IMR-90 (cell line): ENCODE data around the gene SLC6A6. TPM values are rescaled to one million over a fixed set of nuclear protein-coding genes. Genes with fewer than 3 reads are reported as not detected.

ENCODE experiments used
- ATAC-seq: fragments of 200-7000 bp; cut with Tn5 transposase; 2 replicates; pipeline ENCODE4 v1.9.1; 2020; ENCODE audit warnings: low read depth, mild to moderate bottlenecking, moderate library complexity
- BruUV-seq: library from RNA; stranded (reverse); fragments of 400-500 nt; replicated peaks from 2 replicates; lab custom pipeline; 2021; lab: Mats Ljungman, UMichigan
- CTCF ChIA-PET: fragments of 300-600 bp; formaldehyde crosslinking; extraction: SDS; loops from one replicate; lab custom pipeline; 2021; ENCODE audit warnings: antibody characterized with exemption; lab: Yijun Ruan, JAX
- POLR2A ChIA-PET: fragments of 300-600 bp; sonication (Branson Sonifier 250); formaldehyde crosslinking; loops from one replicate; lab custom pipeline; 2022; ENCODE audit warnings: antibody characterized with exemption; ENCODE audit not compliant: unreplicated experiment; lab: Charles Lee
- DNase-seq: peaks from one replicate; pipeline ENCODE4 v3.0.0; 2013
- H2AFZ ChIP-seq: replicated peaks from 2 replicates; pipeline ENCODE3; 2013; ENCODE audit warnings: low read length, mild to moderate bottlenecking; ENCODE audit not compliant: poor library complexity
- H2AK5ac ChIP-seq: 2 replicates; pipeline ENCODE4 v1.6.1; 2013; ENCODE audit warnings: low read depth, low read length, inconsistent platforms
- H2AK9ac ChIP-seq: replicated peaks from 2 replicates; pipeline ENCODE3; 2013; ENCODE audit warnings: mild to moderate bottlenecking, low read depth, low read length, moderate library complexity; ENCODE audit not compliant: poor library complexity
- H2BK120ac ChIP-seq: 2 replicates; pipeline ENCODE4 v1.6.1; 2013; ENCODE audit warnings: low read depth, low read length, inconsistent platforms
- H2BK15ac ChIP-seq: 3 replicates; pipeline ENCODE4 v1.6.1; 2013; ENCODE audit warnings: low read depth, low read length, inconsistent platforms
- H2BK20ac ChIP-seq: 2 replicates; pipeline ENCODE4 v1.6.1; 2013; ENCODE audit warnings: low read depth, mild to moderate bottlenecking, inconsistent platforms, low read length, moderate library complexity
- H2BK5ac ChIP-seq: 2 replicates; pipeline ENCODE4 v1.6.1; 2013; ENCODE audit warnings: mild to moderate bottlenecking, low read depth, low read length, inconsistent platforms; ENCODE audit not compliant: poor library complexity, severe bottlenecking
- H3K14ac ChIP-seq: replicated peaks from 2 replicates; pipeline ENCODE4 v1.6.1; 2013; ENCODE audit warnings: low read depth, low read length, inconsistent platforms
- H3K18ac ChIP-seq: 2 replicates; pipeline ENCODE4 v1.6.1; 2013; ENCODE audit warnings: low read depth, low read length, control low read depth
- H3K23ac ChIP-seq: 2 replicates; pipeline ENCODE4 v1.6.1; 2013; ENCODE audit warnings: low read depth, low read length, inconsistent platforms
- H3K27ac ChIP-seq: 2 replicates; pipeline ENCODE4 v1.5.1; 2013; ENCODE audit warnings: mild to moderate bottlenecking, control low read depth, low read length; ENCODE audit not compliant: insufficient read depth
- H3K27me3 ChIP-seq: 2 replicates; pipeline ENCODE4 v1.6.1; 2013; ENCODE audit warnings: low read length; ENCODE audit not compliant: control insufficient read depth, insufficient read depth
- H3K36me3 ChIP-seq: 2 replicates; pipeline ENCODE4 v1.6.1; 2013; ENCODE audit warnings: low read length, mixed read lengths; ENCODE audit not compliant: control insufficient read depth, insufficient read depth
- H3K4ac ChIP-seq: 2 replicates; pipeline ENCODE4 v1.6.1; 2013; ENCODE audit warnings: low read depth, low read length, inconsistent platforms
- H3K4me1 ChIP-seq: 2 replicates; pipeline ENCODE4 v1.6.1; 2013; ENCODE audit warnings: low read length, mixed read lengths; ENCODE audit not compliant: control insufficient read depth, insufficient read depth
- H3K4me2 ChIP-seq: 2 replicates; pipeline ENCODE4 v1.6.1; 2013; ENCODE audit warnings: low read depth, mild to moderate bottlenecking, control low read depth, low read length, moderate library complexity
- H3K4me3 ChIP-seq: 2 replicates; pipeline ENCODE4 v1.5.1; 2013; ENCODE audit warnings: low read depth, mild to moderate bottlenecking, control low read depth, low read length, moderate library complexity; ENCODE audit not compliant: insufficient read depth
- H3K56ac ChIP-seq: 2 replicates; pipeline ENCODE4 v1.6.1; 2013; ENCODE audit warnings: low read length, inconsistent platforms; ENCODE audit not compliant: insufficient read depth; ENCODE audit errors: extremely low read depth
- H3K79me1 ChIP-seq, 2 experiments: 2 replicates each; pipeline ENCODE4 v1.6.1; 2013; ENCODE audit warnings: low read length in 2 of 2, inconsistent platforms in 1 of 2, low read depth in 1 of 2
- H3K9ac ChIP-seq: 2 replicates; pipeline ENCODE4 v1.6.1; 2013; ENCODE audit warnings: low read depth, low read length, control low read depth
- H3K9me1 ChIP-seq: 2 replicates; pipeline ENCODE4 v1.6.1; 2013; ENCODE audit warnings: low read length, inconsistent platforms; ENCODE audit not compliant: insufficient read depth
- H3K9me3 ChIP-seq: 2 replicates; pipeline ENCODE4 v1.6.1; 2013; ENCODE audit warnings: low read length; ENCODE audit not compliant: control insufficient read depth, insufficient read depth
- H4K20me1 ChIP-seq: 2 replicates; pipeline ENCODE4 v1.6.1; 2013; ENCODE audit warnings: low read length, inconsistent platforms; ENCODE audit not compliant: insufficient read depth
- H4K5ac ChIP-seq: 2 replicates; pipeline ENCODE4 v1.6.1; 2013; ENCODE audit warnings: mild to moderate bottlenecking, low read depth, low read length, control low read depth
- H4K8ac ChIP-seq, 2 experiments: 2 replicates each; pipeline ENCODE4 v1.6.1; 2013; ENCODE audit warnings: low read depth in 2 of 2, low read length in 2 of 2, control low read depth in 1 of 2, inconsistent platforms in 1 of 2
- H4K91ac ChIP-seq: 2 replicates; pipeline ENCODE4 v1.6.1; 2013; ENCODE audit warnings: low read depth, low read length, inconsistent platforms; ENCODE audit not compliant: insufficient read depth
- BHLHE40 ChIP-seq: fragments of 150-350 bp; IDR thresholded peaks from 2 replicates; pipeline ENCODE4 v1.6.1; 2016; ENCODE audit warnings: mild to moderate bottlenecking, low read depth, low read length
- CEBPB ChIP-seq: IDR thresholded peaks from 2 replicates; pipeline ENCODE4 v1.6.1; 2012; ENCODE audit warnings: low read depth, low read length, improper control_type of control experiment
- NFE2L2 ChIP-seq: fragments of 150-350 bp; IDR thresholded peaks from 2 replicates; pipeline ENCODE4 v1.6.1; 2016; ENCODE audit warnings: low read depth, mild to moderate bottlenecking, low read length
- POLR2A ChIP-seq: IDR thresholded peaks from 2 replicates; pipeline ENCODE4 v1.6.1; 2012; ENCODE audit warnings: mild to moderate bottlenecking, low read depth, low read length
- RCOR1 ChIP-seq: IDR thresholded peaks from 2 replicates; pipeline ENCODE4 v1.6.1; 2012; ENCODE audit warnings: mild to moderate bottlenecking, low read length, improper control_type of control experiment; ENCODE audit not compliant: insufficient replicate concordance
- SMC3 ChIP-seq: fragments of 150-350 bp; IDR thresholded peaks from 2 replicates; pipeline ENCODE4 v1.6.1; 2016; ENCODE audit warnings: low read depth, mild to moderate bottlenecking, antibody characterized with exemption, low read length, moderate library complexity
- USF2 ChIP-seq: fragments of 150-350 bp; IDR thresholded peaks from 2 replicates; pipeline ENCODE4 v1.6.1; 2017; ENCODE audit warnings: mild to moderate bottlenecking, antibody characterized with exemption, low read length, low read depth
- WGBS, 2 experiments: methylation state at CpG; one replicate each; pipeline versions ENCODE4 v1.1.5 to v1.1.7; 2013; ENCODE audit warnings: missing lambda C conversion rate in 2 of 2; ENCODE audit not compliant: insufficient read length in 1 of 2; ENCODE audit errors: extremely low coverage in 2 of 2; 5-methylcytosine and 5-hydroxymethylcytosine counted together
- dilution Hi-C: fragments of 300-500 bp; cut with HindIII; formaldehyde crosslinking; loops from one replicate; pipeline ENCODE4 v1.14.3; 2018; ENCODE audit warnings: low sequenced_read_pairs; ENCODE audit not compliant: unreplicated experiment
- in situ Hi-C: fragments of 300-500 bp; cut with MboI; formaldehyde crosslinking; loops from 3 replicates; pipeline ENCODE4 v1.14.3; 2019; ENCODE audit warnings: low sequenced_read_pairs, inconsistent platforms, mixed read lengths
- intact Hi-C: fragments of 100-400 bp; cut with micrococcal nuclease; formaldehyde crosslinking; loops from 2 replicates; pipeline ENCODE4 v1.10.0; 2022
- polyA plus RNA-seq, 3 experiments: library from polyadenylated mRNA; depleted of rRNA; stranded (reverse); fragments of >200 nt; gene quantifications; 2 replicates each; pipeline ENCODE4 v1.2.3, GENCODE V29; 2012; ENCODE audit warnings: low replicate concordance in 1 of 3
- total RNA-seq: library from RNA; depleted of rRNA; stranded (reverse); fragments of >200 nt; gene quantifications from 2 replicates; pipeline ENCODE4 v1.2.3, GENCODE V29; 2012

The SLC6A6 gene
- total and polyA plus RNA-seq, 2 of the 4 experiments (the other 2 are of a cell fraction) = 29.9 to 39.4 TPM

- CTCF ChIA-PET = no interaction called here
- BruUV-seq = no TSS peak
Observed at GRCh38 chr3:14412831-14413380, 10.5 kb downstream of the SLC6A6 start.

More at GRCh38 chr3:14412831-14413380, 10.5 kb downstream of the SLC6A6 start:
- peak overlapping the region; percentile 23 for H3K9ac ChIP-seq
- H3K23ac ChIP-seq = peak overlapping the region; percentile 65; the same call in 1 of the 2 replicates
- H3K4me2 ChIP-seq = peak overlapping the region; percentile 25; the same call in 1 of the 2 replicates
- no peak for TF ChIP-seq RCOR1
- no peak for TF ChIP-seq CEBPB
- TF ChIP-seq NFE2L2 = no peak
- no peak for TF ChIP-seq POLR2A
- TF ChIP-seq BHLHE40 = no peak
- no peak for TF ChIP-seq SMC3
- TF ChIP-seq USF2 = no peak
- peaks cover 52 to 84% of the 10 kb centered on the region in 2 experiments for H3K79me1 ChIP-seq
- H3K27me3 ChIP-seq = no peaks in the 10 kb centered on the region
- POLR2A ChIA-PET = no interaction called here
- peak overlapping the region; percentile 36 for H2BK5ac ChIP-seq
- H2AFZ ChIP-seq = peak overlapping the region; percentile 17
- H4K91ac ChIP-seq = peak overlapping the region; percentile 40; the same call in 1 of the 2 replicates
- peak overlapping the region; percentile 23; the same call in 1 of the 3 replicates for H2BK15ac ChIP-seq
- peak overlapping the region; percentile 32; the same call in 1 of the 2 replicates for H3K18ac ChIP-seq
- dilution Hi-C loops = no loop called here
- peak overlapping the region; percentile 26 to 57; a peak in 1 of 4 replicates for H4K8ac ChIP-seq
- peak overlapping the region; percentile 69 for H3K4ac ChIP-seq
- H3K9me3 ChIP-seq = no peaks in the 10 kb centered on the region
- H2AK9ac ChIP-seq = peak overlapping the region; percentile 51
- peak overlapping the region; percentile 47 for H2BK20ac ChIP-seq
- no peak overlapping the region for H3K4me3 ChIP-seq
- peaks cover 28% of the 10 kb centered on the region for H3K36me3 ChIP-seq
- H3K56ac ChIP-seq = no peak overlapping the region
- ATAC-seq (no peak), DNase-seq (no peak)
- peak overlapping the region; percentile 34 for H3K27ac ChIP-seq
- intact Hi-C loops = no loop called here
- peak overlapping the region; percentile 72 for H2BK120ac ChIP-seq
- H3K4me1 ChIP-seq = peaks cover 34% of the 10 kb centered on the region
- in situ Hi-C loops = no loop called here
- H3K9me1 ChIP-seq = peaks cover 51% of the 10 kb centered on the region
- H4K20me1 ChIP-seq = peaks cover 27% of the 10 kb centered on the region
- H3K14ac ChIP-seq = peak overlapping the region; percentile 25; the same call in 1 of the 2 replicates
- WGBS, 2 experiments = 58% methylated on average over 8 of the region's 13 CpGs; no CpG with 5 or more reads in 1 of the 2 experiments
- H4K5ac ChIP-seq = peak overlapping the region; percentile 51; the same call in 1 of the 2 replicates
- peak overlapping the region; percentile 37; the same call in 1 of the 2 replicates for H2AK5ac ChIP-seq
